Ascending aorta (tissue), 2 donors: ENCODE data around the gene NUTF2. TPM values are rescaled to one million over a fixed set of nuclear protein-coding genes. Genes with fewer than 3 reads are reported as not detected.

Source experiments
- DNase-seq, 2 donors: peaks; one replicate each; pipeline ENCODE4 v3.0.0-alpha.2; 2019; ENCODE audit warnings: low spot score in 2 of 2
- H3K27ac ChIP-seq, 2 donors: fragments of 200-600 bp; sonication (generic); one replicate each; pipeline ENCODE4 v1.5.1; 2016 to 2017; ENCODE audit warnings: mild to moderate bottlenecking in 1 of 2
- H3K27me3 ChIP-seq: fragments of 200-600 bp; sonication (generic); one replicate; pipeline ENCODE4 v1.5.1; 2017
- H3K36me3 ChIP-seq, 2 donors: fragments of 200-600 bp; sonication (generic); one replicate each; pipeline ENCODE4 v1.5.1; 2016
- H3K4me1 ChIP-seq, 2 donors: fragments of 200-600 bp; sonication (generic); one replicate each; pipeline ENCODE4 v1.5.1; 2016 to 2017; ENCODE audit warnings: mild to moderate bottlenecking in 1 of 2
- H3K4me3 ChIP-seq, 2 donors: fragments of 200-600 bp; sonication (generic); one replicate each; pipeline ENCODE4 v1.5.1; 2016 to 2017; ENCODE audit warnings: mild to moderate bottlenecking in 1 of 2
- H3K9me3 ChIP-seq, 2 donors: fragments of 200-600 bp; sonication (generic); one replicate each; pipeline ENCODE4 v1.5.1; 2016
- CTCF ChIP-seq, 3 experiments: fragments of 200-600 bp in 2 of 3; fragments of 450-650 bp in 1 of 3; sonication (generic) in 2 of 3; IDR thresholded peaks; one replicate each; pipeline ENCODE4 v1.5.1; 2016 to 2019; ENCODE audit warnings: antibody characterized with exemption in 3 of 3, mild to moderate bottlenecking in 1 of 3, moderate library complexity in 1 of 3
- intact Hi-C: fragments of 100-400 bp; cut with DNase I; formaldehyde crosslinking; loops from one replicate; pipeline ENCODE4 v1.15.1; 2023
- total RNA-seq: library from RNA; depleted of rRNA; stranded (reverse); fragments of >200 nt; gene quantifications from one replicate; pipeline ENCODE4 v1.1.0, GENCODE V29; 2016

NUTF2 gene
- total RNA-seq, 1 donor from 2014 or later = 156 TPM

DNA sequence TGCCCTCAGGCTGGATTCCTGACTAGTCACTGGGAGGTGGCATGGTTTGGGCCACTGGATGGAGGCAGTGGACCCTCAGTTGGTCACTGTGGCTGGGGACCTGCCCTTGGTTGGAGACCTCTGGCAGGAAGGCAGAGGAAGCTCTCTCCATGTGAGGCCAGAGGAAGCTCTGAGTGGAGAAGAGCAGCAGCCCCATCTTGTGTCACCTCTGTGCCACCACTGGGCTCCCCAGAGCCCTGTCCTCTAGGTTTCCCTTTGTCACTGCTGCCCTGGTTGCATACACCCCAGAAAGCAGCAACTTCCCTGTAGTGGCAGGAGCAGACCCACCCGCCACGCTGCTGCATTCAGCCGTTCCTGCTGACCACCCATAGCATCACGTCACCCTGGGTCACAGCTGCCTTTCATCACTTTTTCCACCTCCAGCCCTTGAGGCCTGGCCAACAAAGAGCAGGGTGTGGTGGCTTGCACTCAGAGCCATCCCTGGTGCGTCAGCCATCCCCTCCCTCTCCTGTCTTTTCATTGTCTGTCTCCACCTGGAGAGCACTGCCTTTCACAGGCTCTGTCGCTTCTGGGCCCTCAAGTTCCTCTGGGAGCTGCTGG is 73.0 kb downstream of the NUTF2 start:
- no peak for DNase-seq
- no peak for TF ChIP-seq CTCF (IDR thresholded peaks at IDR 0.05)
- intact Hi-C loops = no loop called here
- H3K27me3 ChIP-seq = no peaks in the 10 kb centered on the region
- peak overlapping the region; percentile 29 to 39 for H3K27ac ChIP-seq
- H3K36me3 ChIP-seq = peaks cover 0 to 5% of the 10 kb centered on the region in 2 donors
- H3K4me3 ChIP-seq = no peak overlapping the region
- H3K4me1 ChIP-seq = peaks cover 16 to 23% of the 10 kb centered on the region in 2 donors
- H3K9me3 ChIP-seq = no peaks in the 10 kb centered on the region

Other genes starting within 250 kb of the NUTF2 start
- 1.9 TPM for gene CARMIL2, start 201.8 kb upstream of the NUTF2 start, total RNA-seq
- 14.5 TPM for gene ACD, start 186.7 kb upstream of the NUTF2 start, total RNA-seq
- gene PARD6A, start 186.0 kb upstream of the NUTF2 start, total RNA-seq = 8.4 TPM
- 42.5 TPM for gene ENKD1, start 180.2 kb upstream of the NUTF2 start, total RNA-seq
- 1.6 TPM for gene C16orf86, start 180.1 kb upstream of the NUTF2 start, total RNA-seq
- 43.5 TPM for gene GFOD2, start 127.6 kb upstream of the NUTF2 start, total RNA-seq
- gene RANBP10, start 40.4 kb upstream of the NUTF2 start, total RNA-seq = 50.0 TPM
- gene TSNAXIP1, start 40.0 kb upstream of the NUTF2 start, total RNA-seq = 5.4 TPM
- gene THAP11, start 4.6 kb upstream of the NUTF2 start, total RNA-seq = 85.4 TPM
- gene CENPT, start 760 bp downstream of the NUTF2 start, total RNA-seq = 220 TPM
- 125 TPM for gene EDC4, start 26.1 kb downstream of the NUTF2 start, total RNA-seq
- gene NRN1L, start 38.0 kb downstream of the NUTF2 start, total RNA-seq = not detected
- 41.0 TPM for gene PSKH1, start 46.3 kb downstream of the NUTF2 start, total RNA-seq
- gene CTRL, start 84.9 kb downstream of the NUTF2 start, total RNA-seq = 0.43 TPM
- 13.9 TPM for gene PSMB10, start 89.9 kb downstream of the NUTF2 start, total RNA-seq
- gene LCAT, start 97.2 kb downstream of the NUTF2 start, total RNA-seq = 6.6 TPM
- gene SLC12A4, start 121.7 kb downstream of the NUTF2 start, total RNA-seq = 83.2 TPM
- not detected for gene DPEP3, start 133.6 kb downstream of the NUTF2 start, total RNA-seq
- gene DPEP2, start 152.6 kb downstream of the NUTF2 start, total RNA-seq = 1.1 TPM
- gene DPEP2NB, start 169.0 kb downstream of the NUTF2 start, total RNA-seq = not detected
- gene DDX28, start 176.3 kb downstream of the NUTF2 start, total RNA-seq = 3.0 TPM
- 7.6 TPM for gene DUS2, start 176.4 kb downstream of the NUTF2 start, total RNA-seq
- 36.4 TPM for gene NFATC3, start 238.4 kb downstream of the NUTF2 start, total RNA-seq